ENCODE measurements around the gene PSRC1. TPM values are rescaled to one million over a fixed set of nuclear protein-coding genes. Genes with fewer than 3 reads are reported as not detected.

Gene PSRC1
- 10 to 100 TPM in 1 of 4 donors, 1 to 10 TPM in 3; 5.3 to 12.5 (median 6.4) TPM for total RNA-seq

DNA sequence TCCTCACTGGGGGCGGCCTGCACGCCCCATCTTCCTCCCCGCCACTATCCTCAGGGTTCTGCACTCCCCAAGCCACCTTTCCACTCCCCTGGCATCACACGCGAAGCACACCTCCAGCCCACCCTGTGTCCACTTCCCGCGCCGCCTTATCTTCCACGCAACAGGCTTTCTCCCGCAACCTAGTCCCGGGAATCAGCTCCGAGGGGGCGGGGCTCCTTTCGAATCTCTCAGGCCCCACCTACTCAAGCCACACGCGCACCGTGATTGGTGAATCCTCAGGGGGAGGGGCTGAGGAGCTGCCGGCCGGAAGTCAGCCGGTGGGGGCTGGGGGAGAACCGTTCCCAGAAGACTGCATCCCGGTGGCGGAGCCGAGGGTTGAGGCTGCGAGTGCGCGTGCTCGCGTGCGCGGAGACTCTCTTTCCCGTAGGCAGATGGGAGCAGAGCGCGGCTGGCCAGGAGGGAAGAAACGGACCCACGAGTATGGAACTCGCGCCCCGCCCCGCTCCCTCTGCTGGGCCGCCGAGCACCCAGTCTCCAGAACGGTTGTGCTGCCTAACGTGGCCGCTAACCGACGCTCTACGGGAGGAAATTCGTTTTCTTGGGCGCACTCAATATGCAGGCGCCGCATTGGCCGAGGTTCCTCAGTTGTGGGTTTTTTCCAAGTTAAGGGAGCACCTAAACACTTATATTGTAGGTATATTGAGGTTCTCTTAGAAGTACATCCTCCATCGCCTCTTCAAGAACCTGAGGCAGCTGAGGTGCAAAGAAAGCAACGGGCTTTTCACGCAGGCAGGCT, at the start of gene PSRC1:
TSS of gene PSRC1 (minus strand) at position 194 of the 796 bp plus-strand sequence.
- DNase-seq (ENCODE audit: extremely low spot score) = peak; percentile 99
- peak within 1 kb of the TSS; percentile 81 to 91 (median 88) for H3K27ac ChIP-seq (replicated peaks in 1 of 4)
- 0% methylated on average over 31 of the region's 56 CpGs for WGBS
- peaks cover 0 to 8% (median 0%) of the 10 kb centered on the region in 4 donors for H3K36me3 ChIP-seq
- no peaks in the 10 kb centered on the region for H3K27me3 ChIP-seq
- peak; percentile 94 to 95 for TF ChIP-seq POLR2AphosphoS5 (IDR thresholded peaks at IDR 0.05)
- TF ChIP-seq, protein P1, sequence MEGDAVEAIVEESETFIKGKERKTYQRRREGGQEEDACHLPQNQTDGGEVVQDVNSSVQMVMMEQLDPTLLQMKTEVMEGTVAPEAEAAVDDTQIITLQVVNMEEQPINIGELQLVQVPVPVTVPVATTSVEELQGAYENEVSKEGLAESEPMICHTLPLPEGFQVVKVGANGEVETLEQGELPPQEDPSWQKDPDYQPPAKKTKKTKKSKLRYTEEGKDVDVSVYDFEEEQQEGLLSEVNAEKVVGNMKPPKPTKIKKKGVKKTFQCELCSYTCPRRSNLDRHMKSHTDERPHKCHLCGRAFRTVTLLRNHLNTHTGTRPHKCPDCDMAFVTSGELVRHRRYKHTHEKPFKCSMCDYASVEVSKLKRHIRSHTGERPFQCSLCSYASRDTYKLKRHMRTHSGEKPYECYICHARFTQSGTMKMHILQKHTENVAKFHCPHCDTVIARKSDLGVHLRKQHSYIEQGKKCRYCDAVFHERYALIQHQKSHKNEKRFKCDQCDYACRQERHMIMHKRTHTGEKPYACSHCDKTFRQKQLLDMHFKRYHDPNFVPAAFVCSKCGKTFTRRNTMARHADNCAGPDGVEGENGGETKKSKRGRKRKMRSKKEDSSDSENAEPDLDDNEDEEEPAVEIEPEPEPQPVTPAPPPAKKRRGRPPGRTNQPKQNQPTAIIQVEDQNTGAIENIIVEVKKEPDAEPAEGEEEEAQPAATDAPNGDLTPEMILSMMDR (IDR thresholded peaks at IDR 0.05) = peak; percentile 45 to 66 (median 53)
- TF ChIP-seq EP300 (IDR thresholded peaks at IDR 0.05) = no peak
- peak; percentile 47 for TF ChIP-seq POLR2A (IDR thresholded peaks at IDR 0.05; ENCODE audit: low read depth)
- peaks cover 17 to 40% (median 34%) of the 10 kb centered on the region in 4 donors for H3K4me1 ChIP-seq
- peak within 1 kb of the TSS; percentile 58 to 79 (median 66) for H3K4me3 ChIP-seq
- intact Hi-C loops (cut with DNase I) = no loop called here
- H3K9me3 ChIP-seq = no peaks in the 10 kb centered on the region

DNA sequence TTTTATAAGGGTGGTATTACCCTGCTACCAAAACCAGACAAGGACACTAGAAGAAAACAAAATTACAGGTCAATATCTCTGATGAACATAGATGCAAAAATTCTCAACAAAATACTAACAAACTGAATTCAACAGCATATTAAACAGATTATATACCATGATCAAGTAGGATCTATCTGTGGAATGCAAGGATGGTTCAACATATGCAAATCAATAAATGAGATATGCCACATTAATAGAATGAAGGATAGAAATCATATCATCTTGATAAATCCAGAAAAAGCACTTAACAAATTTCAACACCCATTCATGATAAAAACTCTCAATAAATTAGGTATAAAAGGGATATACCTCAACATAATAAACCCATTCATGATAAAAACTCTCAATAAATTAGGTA, 48.2 kb upstream of the PSRC1 start:
- H3K4me1 ChIP-seq = no peaks in the 10 kb centered on the region
- H3K27me3 ChIP-seq = no peaks in the 10 kb centered on the region
- H3K9me3 ChIP-seq = peaks cover 0 to 25% (median 17%) of the 10 kb centered on the region in 4 donors
- H3K27ac ChIP-seq (replicated peaks in 1 of 4) = no peak overlapping the region
- DNase-seq (ENCODE audit: extremely low spot score) = no peak
- no peak overlapping the region for H3K4me3 ChIP-seq
- intact Hi-C loops (cut with DNase I) = no loop called here
- TF ChIP-seq EP300 (IDR thresholded peaks at IDR 0.05) = no peak
- TF ChIP-seq POLR2A (IDR thresholded peaks at IDR 0.05; ENCODE audit: low read depth) = no peak
- TF ChIP-seq POLR2AphosphoS5 (IDR thresholded peaks at IDR 0.05) = no peak
- TF ChIP-seq, protein P1 (IDR thresholded peaks at IDR 0.05) = no peak
- peaks cover 65 to 98% (median 90%) of the 10 kb centered on the region in 4 donors for H3K36me3 ChIP-seq

DNA sequence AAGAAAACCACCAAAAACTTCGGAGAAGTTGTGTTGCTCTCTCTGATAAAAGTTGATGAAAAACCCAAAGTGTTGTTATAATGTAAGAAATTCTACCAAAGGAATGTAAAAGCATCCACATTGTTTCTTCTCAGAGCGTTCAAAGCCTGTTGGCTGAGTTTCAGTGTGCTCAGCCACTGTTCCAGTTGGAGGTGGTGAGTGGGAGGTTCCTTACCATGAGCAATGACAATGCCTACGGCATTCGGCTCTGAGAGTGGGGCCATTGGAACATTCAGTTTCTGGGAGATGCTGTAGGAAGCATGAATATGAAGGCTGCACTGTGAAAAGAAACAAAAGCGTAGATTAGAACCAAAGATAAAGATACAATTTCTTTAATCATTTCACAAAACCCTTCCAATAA, 44.3 kb upstream of the PSRC1 start:
- intact Hi-C loops (cut with DNase I) = no loop called here
- TF ChIP-seq, protein P1 (IDR thresholded peaks at IDR 0.05) = no peak
- TF ChIP-seq POLR2A (IDR thresholded peaks at IDR 0.05; ENCODE audit: low read depth) = no peak
- no peak for TF ChIP-seq EP300 (IDR thresholded peaks at IDR 0.05)
- no peak for TF ChIP-seq POLR2AphosphoS5 (IDR thresholded peaks at IDR 0.05)
- no peak for DNase-seq (ENCODE audit: extremely low spot score)
- H3K9me3 ChIP-seq = peaks cover 0 to 17% (median 11%) of the 10 kb centered on the region in 4 donors
- H3K4me1 ChIP-seq = no peaks in the 10 kb centered on the region
- 70% methylated on average over 5 of the region's 5 CpGs for WGBS
- no peak overlapping the region for H3K4me3 ChIP-seq
- no peak overlapping the region for H3K27ac ChIP-seq (replicated peaks in 1 of 4)
- no peaks in the 10 kb centered on the region for H3K27me3 ChIP-seq
- H3K36me3 ChIP-seq = peaks cover 68 to 98% (median 88%) of the 10 kb centered on the region in 4 donors

DNA sequence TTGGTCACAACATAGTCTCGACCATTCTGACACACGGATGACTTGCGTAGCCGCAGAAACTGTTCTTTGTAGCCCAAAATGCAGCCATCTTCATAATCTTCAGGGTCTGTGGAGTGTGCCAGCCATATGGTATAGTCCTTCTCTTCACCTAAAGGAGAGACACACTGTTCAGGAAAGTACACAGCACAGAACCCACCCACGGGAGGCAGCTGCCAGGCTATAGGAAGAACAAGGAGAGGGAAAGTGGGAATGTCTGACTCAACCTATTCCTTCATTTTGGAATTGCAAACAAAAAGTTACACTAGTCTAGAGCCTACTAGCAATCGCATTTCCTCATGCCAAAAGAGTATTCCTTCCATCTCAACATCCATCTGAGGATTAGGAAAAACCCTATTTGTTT, 40.0 kb upstream of the PSRC1 start:
- Histone ChIP-seq H3K27me3 (no peaks in the 10 kb centered on the region), H3K36me3 (peaks cover 92 to 100% (median 96%) of the 10 kb centered on the region in 4 donors), H3K27ac (replicated peaks in 1 of 4) (no peak overlapping the region), H3K4me3 (no peak overlapping the region), H3K9me3 (no peaks in the 10 kb centered on the region), H3K4me1 (no peaks in the 10 kb centered on the region)
- DNase-seq (ENCODE audit: extremely low spot score) = no peak
- TF ChIP-seq POLR2AphosphoS5 (IDR thresholded peaks at IDR 0.05) (no peak), EP300 (IDR thresholded peaks at IDR 0.05) (no peak), POLR2A (IDR thresholded peaks at IDR 0.05; ENCODE audit: low read depth) (no peak)
- TF ChIP-seq, protein P1 (IDR thresholded peaks at IDR 0.05) = no peak
- intact Hi-C loops (cut with DNase I) = no loop called here
- WGBS = 97% methylated on average over 6 of the region's 6 CpGs
